Spleen (tissue), 11 donors: ENCODE results near the gene KCNQ1. TPM values are rescaled to one million over a fixed set of nuclear protein-coding genes. Genes with fewer than 3 reads are reported as not detected.

Experiments used
- DNase-seq: peaks from one replicate; pipeline ENCODE4 v3.0.0-alpha.2; 2020
- H3K27ac ChIP-seq, 8 donors: fragments of 200-600 bp; sonication (generic) in 7 of 8; 1 replicate in 4 of 8; 2 replicates in 4 of 8; pipeline versions ENCODE4 v1.5.0 to v1.8.0; 2016 to 2021; ENCODE audit warnings: inconsistent platforms in 4 of 8, mild to moderate bottlenecking in 4 of 8, moderate library complexity in 1 of 8
- H3K27me3 ChIP-seq, 7 donors: fragments of 200-600 bp; sonication (generic) in 6 of 7; replicated peaks in 1 of 7; 1 replicate in 4 of 7; 2 replicates in 3 of 7; pipeline versions ENCODE4 v1.5.0 to v1.8.0; 2016 to 2021; ENCODE audit warnings: inconsistent platforms in 3 of 7, mild to moderate bottlenecking in 1 of 7
- H3K36me3 ChIP-seq, 6 donors: fragments of 200-600 bp; sonication (generic) in 5 of 6; 1 replicate in 4 of 6; 2 replicates in 2 of 6; pipeline versions ENCODE4 v1.5.0 to v1.8.0; 2016 to 2021; ENCODE audit warnings: inconsistent platforms in 2 of 6
- H3K4me1 ChIP-seq, 6 donors: fragments of 200-600 bp; sonication (generic) in 5 of 6; 1 replicate in 3 of 6; 2 replicates in 3 of 6; pipeline versions ENCODE4 v1.5.0 to v1.8.0; 2016 to 2021; ENCODE audit warnings: inconsistent platforms in 3 of 6
- H3K4me3 ChIP-seq, 8 donors: fragments of 200-600 bp; sonication (generic) in 7 of 8; 1 replicate in 4 of 8; 2 replicates in 4 of 8; pipeline versions ENCODE4 v1.5.0 to v1.8.0; 2016 to 2021; ENCODE audit warnings: inconsistent platforms in 4 of 8, mild to moderate bottlenecking in 4 of 8, moderate library complexity in 2 of 8
- H3K9me3 ChIP-seq, 8 donors: fragments of 200-600 bp; sonication (generic) in 7 of 8; 1 replicate in 4 of 8; 2 replicates in 4 of 8; pipeline versions ENCODE4 v1.5.0 to v1.8.0; 2016 to 2021; ENCODE audit warnings: inconsistent platforms in 4 of 8
- POLR2A ChIP-seq, 3 donors: fragments of 450-650 bp; IDR thresholded peaks; one replicate each; pipeline ENCODE4 v1.5.1; 2017; ENCODE audit warnings: antibody characterized with exemption in 3 of 3, mild to moderate bottlenecking in 1 of 3
- POLR2AphosphoS5 ChIP-seq, 3 donors: sonication (generic); formaldehyde crosslinking; IDR thresholded peaks; one replicate each; pipeline ENCODE4 v1.5.1; 2017; ENCODE audit warnings: antibody characterized with exemption in 3 of 3
- WGBS, 5 donors: extraction: QIAGEN DNeasy Blood & Tissue Kit in 3 of 5; methylation state at CpG; one replicate each; pipeline versions ENCODE4 v1.1.5 to v1.1.7; 2013 to 2018; 5-methylcytosine and 5-hydroxymethylcytosine counted together
- intact Hi-C: fragments of 100-400 bp; cut with DNase I; formaldehyde crosslinking; loops from one replicate; pipeline ENCODE4 v1.15.0; 2023; ENCODE audit warnings: low total_unique reads
- polyA plus RNA-seq, 3 donors: library from polyadenylated mRNA; stranded (reverse); fragments of 200-250 nt; gene quantifications; one replicate each; pipeline ENCODE4 v1.2.1, GENCODE V29; 2013
- total RNA-seq, 7 donors: library from RNA; depleted of rRNA in 3 of 7; stranded (reverse); fragments of >200 nt in 3 of 7; fragmentation: NEBNext Ultra II Directional in 4 of 7; extraction: Animal tissue kit (Norgen Biotek cat#: 25700) in 4 of 7; gene quantifications; one replicate each; pipeline versions ENCODE4 v1.1.0 to v1.2.1, GENCODE V29; 2016 to 2021
- TF ChIP-seq, protein P1 (sequence below), 11 experiments: fragments of 200-600 bp in 7 of 11; fragments of 450-650 bp in 4 of 11; sonication (generic) in 4 of 11; IDR thresholded peaks in 8 of 11; conservative IDR thresholded peaks in 3 of 11; 1 replicate in 7 of 11; 2 replicates in 4 of 11; pipeline versions ENCODE4 v1.4.0 to v1.8.0; 2016 to 2021; ENCODE audit warnings: antibody characterized with exemption in 11 of 11, inconsistent platforms in 4 of 11, mild to moderate bottlenecking in 1 of 11
- donor health status: healthy with polysubstance abuse.
- donor health status: DM: no; HTN: no; CAD: no; lungs with moderate emphysema.
- donor health status: DM: no; HTN: no; CAD: no.
- donor health status: Bipolar disorder and iron deficiency.
- donor health status: healthy.
- donor health status: DM: no; HTN: no; CAD: no.
- donor health status: DM: yes; HTN: yes; CAD: no.

The KCNQ1 gene
- total and polyA plus RNA-seq, 10 donors: 3.3 to 21.6 (median 13.5) TPM

DNA sequence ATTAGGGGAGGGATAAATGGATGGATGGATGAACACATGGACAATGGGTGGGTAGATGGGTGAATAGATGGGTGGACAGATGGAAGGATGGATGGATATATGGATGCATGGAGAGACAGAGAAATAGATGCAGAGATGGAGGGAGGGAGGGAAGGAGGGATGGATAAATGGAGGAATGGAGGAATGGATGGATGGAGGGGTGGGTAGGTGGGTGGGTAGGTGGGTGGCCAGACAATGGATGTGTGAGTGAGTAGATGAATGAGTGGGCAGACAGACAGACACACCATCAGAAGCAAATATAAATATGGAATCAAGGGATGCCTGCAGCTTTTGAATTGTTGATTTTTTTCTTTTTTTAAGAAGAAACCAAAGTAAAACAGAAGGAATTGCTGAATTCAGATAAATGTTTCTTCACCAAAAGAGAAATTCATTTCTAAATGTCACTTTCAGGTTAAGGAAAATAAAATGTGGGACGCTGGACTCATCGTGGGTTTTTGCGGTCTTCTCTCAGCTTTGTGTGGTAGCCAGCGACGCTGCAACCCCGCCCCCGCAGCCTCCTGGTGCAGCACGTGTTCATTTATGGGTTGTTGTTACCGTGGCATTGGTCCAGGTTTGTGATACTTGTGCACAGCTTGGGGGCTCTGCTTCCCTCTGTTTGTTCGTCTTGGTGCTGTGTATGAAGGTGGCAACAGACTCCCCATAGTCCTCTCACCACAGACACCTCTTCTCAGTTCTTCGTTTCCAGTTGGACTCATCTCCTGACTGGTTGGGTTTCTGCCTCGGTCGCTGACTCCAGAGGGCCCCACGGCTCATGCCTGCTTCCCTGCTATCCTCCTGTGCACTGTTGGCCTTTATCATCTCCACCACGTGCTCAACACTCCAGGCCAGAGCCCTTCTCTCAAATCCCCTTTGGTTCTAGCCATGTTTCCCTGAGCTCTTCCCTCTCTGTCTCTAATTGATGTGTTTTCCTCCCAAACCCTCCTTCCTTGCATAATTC, 364.3 kb downstream of the KCNQ1 start:
- peaks cover 0 to 4% (median 0%) of the 10 kb centered on the region in 8 donors for H3K9me3 ChIP-seq
- intact Hi-C loops: no loop called here

GRCh38 chr11:2809854-2810253, 365.0 kb downstream of the KCNQ1 start:
- intact Hi-C loops: no loop called here
- Histone ChIP-seq H3K9me3 (peaks cover 0 to 4% (median 0%) of the 10 kb centered on the region in 8 donors), H3K4me3 (no peak overlapping the region), H3K36me3 (no peaks in the 10 kb centered on the region), H3K27me3 (no peaks in the 10 kb centered on the region), H3K4me1 (peaks cover 0 to 30% (median 19%) of the 10 kb centered on the region in 6 donors), H3K27ac (no peak overlapping the region)
- no peak for DNase-seq
- TF ChIP-seq POLR2A (IDR thresholded peaks at IDR 0.05) (no peak), POLR2AphosphoS5 (IDR thresholded peaks at IDR 0.05) (no peak)
- TF ChIP-seq, protein P1, sequence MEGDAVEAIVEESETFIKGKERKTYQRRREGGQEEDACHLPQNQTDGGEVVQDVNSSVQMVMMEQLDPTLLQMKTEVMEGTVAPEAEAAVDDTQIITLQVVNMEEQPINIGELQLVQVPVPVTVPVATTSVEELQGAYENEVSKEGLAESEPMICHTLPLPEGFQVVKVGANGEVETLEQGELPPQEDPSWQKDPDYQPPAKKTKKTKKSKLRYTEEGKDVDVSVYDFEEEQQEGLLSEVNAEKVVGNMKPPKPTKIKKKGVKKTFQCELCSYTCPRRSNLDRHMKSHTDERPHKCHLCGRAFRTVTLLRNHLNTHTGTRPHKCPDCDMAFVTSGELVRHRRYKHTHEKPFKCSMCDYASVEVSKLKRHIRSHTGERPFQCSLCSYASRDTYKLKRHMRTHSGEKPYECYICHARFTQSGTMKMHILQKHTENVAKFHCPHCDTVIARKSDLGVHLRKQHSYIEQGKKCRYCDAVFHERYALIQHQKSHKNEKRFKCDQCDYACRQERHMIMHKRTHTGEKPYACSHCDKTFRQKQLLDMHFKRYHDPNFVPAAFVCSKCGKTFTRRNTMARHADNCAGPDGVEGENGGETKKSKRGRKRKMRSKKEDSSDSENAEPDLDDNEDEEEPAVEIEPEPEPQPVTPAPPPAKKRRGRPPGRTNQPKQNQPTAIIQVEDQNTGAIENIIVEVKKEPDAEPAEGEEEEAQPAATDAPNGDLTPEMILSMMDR (IDR thresholded peaks at IDR 0.05 in 8 of 11, conservative IDR thresholded peaks at IDR 0.05 in 3 of 11): no peak
- WGBS, 5 donors: 85 to 93% (median 91%) methylated on average over 1 of the region's 1 CpG

More for the DNA sequence above, 364.3 kb downstream of the KCNQ1 start:
- Histone ChIP-seq H3K36me3 (no peaks in the 10 kb centered on the region), H3K27ac (no peak overlapping the region), H3K4me1 (peaks cover 0 to 30% (median 19%) of the 10 kb centered on the region in 6 donors), H3K4me3 (no peak overlapping the region), H3K27me3 (no peaks in the 10 kb centered on the region)
- 73 to 85% (median 83%) methylated on average over 15 of the region's 15 CpGs for WGBS, 5 donors
- peak; percentile 65 for DNase-seq
- TF ChIP-seq, protein P1 (IDR thresholded peaks at IDR 0.05 in 8 of 11, conservative IDR thresholded peaks at IDR 0.05 in 3 of 11): no peak
- TF ChIP-seq POLR2AphosphoS5 (IDR thresholded peaks at IDR 0.05) (no peak), POLR2A (IDR thresholded peaks at IDR 0.05) (no peak)

GRCh38 chr11:2810411-2811205, 365.8 kb downstream of the KCNQ1 start:
- H3K4me3 ChIP-seq: no peak overlapping the region
- no peaks in the 10 kb centered on the region for H3K27me3 ChIP-seq
- DNase-seq: peak; percentile 47
- H3K4me1 ChIP-seq: peaks cover 0 to 30% (median 19%) of the 10 kb centered on the region in 6 donors
- WGBS, 5 donors: 74 to 90% (median 88%) methylated on average over 14 to 18 of the region's 18 CpGs
- H3K36me3 ChIP-seq: peaks cover 0 to 4% (median 0%) of the 10 kb centered on the region in 6 donors
- H3K27ac ChIP-seq: peak overlapping the region in 1 of 8 donors; percentile 18
- intact Hi-C loops: no loop called here
- H3K9me3 ChIP-seq: peaks cover 0 to 10% (median 2%) of the 10 kb centered on the region in 8 donors
- TF ChIP-seq, protein P1 (IDR thresholded peaks at IDR 0.05 in 8 of 11, conservative IDR thresholded peaks at IDR 0.05 in 3 of 11): no peak
- no peak for TF ChIP-seq POLR2A (IDR thresholded peaks at IDR 0.05)
- no peak for TF ChIP-seq POLR2AphosphoS5 (IDR thresholded peaks at IDR 0.05)
